Fibroblast of lung (primary cell): ENCODE data around the gene FAM25G. TPM values are rescaled to one million over a fixed set of nuclear protein-coding genes. Genes with fewer than 3 reads are reported as not detected.
A peak's percentile ranks its signal among the peaks of the same experiment; 100 is the strongest.
"Not testable (repeated sequence)": the region's sequence is repeated elsewhere in the genome, so short reads cannot be mapped to it uniquely, and the experiment has no call there.

ENCODE experiments used
- DNase-seq, 2 donors: peaks; one replicate each; pipeline versions ENCODE4 v3.0.0 to v3.0.0-alpha.2; 2010; ENCODE audit warnings: low read depth in 2 of 2
- H2AFZ ChIP-seq: 2 replicates; pipeline ENCODE4 v1.5.1; 2012; ENCODE audit warnings: low read length, control low read depth, inconsistent platforms
- H3K27ac ChIP-seq: 2 replicates; pipeline ENCODE4 v1.5.1; 2011; ENCODE audit warnings: low read length, control low read depth; ENCODE audit not compliant: insufficient read depth
- H3K27me3 ChIP-seq: 2 replicates; pipeline ENCODE4 v1.5.1; 2011; ENCODE audit warnings: mild to moderate bottlenecking, low read length; ENCODE audit not compliant: control insufficient read depth, insufficient read depth
- H3K36me3 ChIP-seq: 2 replicates; pipeline ENCODE4 v1.5.1; 2011; ENCODE audit warnings: low read length; ENCODE audit not compliant: control insufficient read depth, insufficient read depth
- H3K4me1 ChIP-seq: 2 replicates; pipeline ENCODE4 v1.5.1; 2011; ENCODE audit warnings: low read length; ENCODE audit not compliant: control insufficient read depth, insufficient read depth; ENCODE audit errors: extremely low read depth
- H3K4me2 ChIP-seq: 2 replicates; pipeline ENCODE4 v1.5.1; 2011; ENCODE audit warnings: low read length, control low read depth; ENCODE audit not compliant: insufficient read depth; ENCODE audit errors: extremely low read depth
- H3K4me3 ChIP-seq, 4 experiments: fragments of 200-600 bp in 1 of 4; sonication (generic) in 1 of 4; replicated peaks in 1 of 4; 2 replicates each; pipeline ENCODE4 v1.5.1; 2011 to 2016; ENCODE audit warnings: low read length in 4 of 4, low read depth in 3 of 4, mild to moderate bottlenecking in 3 of 4, control low read depth in 2 of 4, inconsistent platforms in 1 of 4, mixed read lengths in 1 of 4; ENCODE audit not compliant: insufficient read depth in 1 of 4; ENCODE audit errors: control extremely low read depth in 1 of 4
- H3K79me2 ChIP-seq: 2 replicates; pipeline ENCODE4 v1.5.1; 2012; ENCODE audit warnings: mild to moderate bottlenecking, low read length, inconsistent platforms; ENCODE audit not compliant: control insufficient read depth, insufficient read depth
- H3K9ac ChIP-seq: 2 replicates; pipeline ENCODE4 v1.5.1; 2011; ENCODE audit warnings: mild to moderate bottlenecking, low read length, control low read depth; ENCODE audit not compliant: insufficient read depth
- H3K9me3 ChIP-seq: 2 replicates; pipeline ENCODE4 v1.5.1; 2012; ENCODE audit warnings: low read depth, low read length; ENCODE audit not compliant: control insufficient read depth, insufficient read depth
- H4K20me1 ChIP-seq: 2 replicates; pipeline ENCODE4 v1.5.1; 2011; ENCODE audit warnings: low read length; ENCODE audit not compliant: control insufficient read depth, insufficient read depth; ENCODE audit errors: extremely low read depth
- CTCF ChIP-seq, 2 donors: IDR thresholded peaks in 1 of 2; conservative IDR thresholded peaks in 1 of 2; 1 replicate in 1 of 2; 2 replicates in 1 of 2; pipeline ENCODE4 v1.5.1; 2011 to 2012; ENCODE audit warnings: low read length in 2 of 2, control low read depth in 1 of 2, inconsistent platforms in 1 of 2, low read depth in 1 of 2, mild to moderate bottlenecking in 1 of 2
- polyA plus RNA-seq, 2 donors: library from polyadenylated mRNA; depleted of rRNA in 1 of 2; stranded (reverse) in 1 of 2; unstranded in 1 of 2; fragments of >200 nt; gene quantifications; 2 replicates each; pipeline ENCODE4 v1.2.1, GENCODE V29; 2011 to 2012; ENCODE audit warnings: missing spikeins in 1 of 2
- total RNA-seq: library from RNA; depleted of rRNA; stranded (reverse); fragments of >200 nt; gene quantifications from 2 replicates; pipeline ENCODE4 v1.2.1, GENCODE V29; 2014

FAM25G gene
- total and polyA plus RNA-seq, 2 donors (not counting 1 experiment from before 2014, with no cell fraction given): not detected

- not testable (repeated sequence) for H3K27ac ChIP-seq, H4K20me1 ChIP-seq, H3K27me3 ChIP-seq, H3K9ac ChIP-seq, H3K36me3 ChIP-seq, H3K4me3 ChIP-seq, H3K79me2 ChIP-seq, H3K4me2 ChIP-seq, H2AFZ ChIP-seq, H3K4me1 ChIP-seq, DNase-seq, H3K9me3 ChIP-seq
Measured at GRCh38 chr10:47467458-47467857, 24.0 kb downstream of the FAM25G start.

GRCh38 chr10:47465216-47465917, 26.1 kb downstream of the FAM25G start:
- not testable (repeated sequence) for H3K4me1 ChIP-seq, H4K20me1 ChIP-seq, H3K9ac ChIP-seq, H3K9me3 ChIP-seq, H3K4me3 ChIP-seq, H2AFZ ChIP-seq, H3K4me2 ChIP-seq, DNase-seq, H3K27ac ChIP-seq, H3K79me2 ChIP-seq, H3K27me3 ChIP-seq, H3K36me3 ChIP-seq

- not testable (repeated sequence) for H2AFZ ChIP-seq, H3K4me2 ChIP-seq, H4K20me1 ChIP-seq, H3K36me3 ChIP-seq, H3K27me3 ChIP-seq, H3K9me3 ChIP-seq, H3K9ac ChIP-seq, H3K4me3 ChIP-seq, H3K4me1 ChIP-seq, H3K79me2 ChIP-seq, H3K27ac ChIP-seq, DNase-seq
Measured at GRCh38 chr10:47462577-47463358, 28.7 kb downstream of the FAM25G start.

GRCh38 chr10:47461261-47461687, 30.2 kb downstream of the FAM25G start:
- H3K4me3 ChIP-seq: peak overlapping the region in 1 of 4 experiments; percentile 20
- H2AFZ ChIP-seq, H3K9ac ChIP-seq, H3K4me1 ChIP-seq, H3K36me3 ChIP-seq, H3K4me2 ChIP-seq, H4K20me1 ChIP-seq, H3K27ac ChIP-seq, H3K9me3 ChIP-seq, H3K79me2 ChIP-seq, H3K27me3 ChIP-seq: not testable (repeated sequence)
- DNase-seq: peak; percentile 64 to 85
- TF ChIP-seq CTCF (conservative IDR thresholded peaks at IDR 0.05 in 1 of 2, IDR thresholded peaks at IDR 0.05 in 1 of 2; ENCODE audit: low read depth in 1 of 2, low read length in 2 of 2): peak in 1 of 2 donors; percentile 24
